Stimulated activated CD8-positive, alpha-beta memory T cell treated with anti-CD3 and anti-CD28 coated beads, Interleukin-12 subunit alpha, Interleukin-12 subunit beta, amount 100 ng/mL, for 24 hours (primary cell): ENCODE results near the gene FASTKD1.

Source experiments
- DNase-seq: peaks from one replicate; pipeline ENCODE4 v3.0.0-alpha.2; 2020; ENCODE audit errors: extremely low read depth

FASTKD1 gene

DNA sequence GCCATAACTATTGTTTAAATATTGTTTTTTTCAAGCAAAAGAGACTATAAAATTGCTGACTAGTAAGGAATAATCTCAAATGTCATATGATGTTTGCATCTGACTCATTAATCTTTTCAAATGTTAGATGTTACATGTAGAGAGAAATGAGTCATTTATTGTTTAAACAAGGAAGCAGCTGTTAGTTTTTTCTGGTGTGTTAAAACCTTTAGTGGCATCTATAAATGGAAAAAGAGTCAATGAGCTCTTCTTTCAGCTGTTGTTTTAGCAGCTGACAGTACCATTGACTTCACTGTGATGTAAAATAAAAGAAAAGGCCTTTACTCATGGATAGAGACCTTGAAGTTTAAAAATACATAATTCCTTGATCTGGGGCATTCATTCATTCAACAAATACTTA lies 66.0 kb downstream of the FASTKD1 start:
- DNase-seq, result no peak

DNA sequence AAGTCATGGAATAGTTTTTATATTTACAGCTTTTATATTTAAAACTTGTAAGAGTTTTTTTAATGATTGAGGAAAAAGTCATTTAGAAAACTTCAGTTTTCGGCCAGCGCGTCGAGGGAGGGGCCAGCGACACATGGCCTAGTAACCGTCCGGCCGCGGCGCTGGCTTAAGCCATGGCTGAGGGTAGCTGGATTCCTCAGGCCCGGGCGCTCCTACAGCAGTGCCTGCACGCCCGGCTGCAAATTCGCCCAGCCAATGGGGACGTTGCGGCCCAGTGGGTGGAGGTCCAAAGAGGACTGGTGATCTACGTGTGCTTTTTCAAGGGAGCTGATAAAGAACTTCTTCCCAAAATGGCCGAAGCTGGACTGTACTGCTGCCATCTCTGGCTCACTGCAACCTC lies 69.0 kb downstream of the FASTKD1 start:
- no peak for DNase-seq

GRCh38 chr2:169495310-169495928 lies 78.2 kb downstream of the FASTKD1 start:
- no peak for DNase-seq

- no peak for DNase-seq
These were observed 80.3 kb downstream of the FASTKD1 start for GRCh38 chr2:169493360-169493759.

DNA sequence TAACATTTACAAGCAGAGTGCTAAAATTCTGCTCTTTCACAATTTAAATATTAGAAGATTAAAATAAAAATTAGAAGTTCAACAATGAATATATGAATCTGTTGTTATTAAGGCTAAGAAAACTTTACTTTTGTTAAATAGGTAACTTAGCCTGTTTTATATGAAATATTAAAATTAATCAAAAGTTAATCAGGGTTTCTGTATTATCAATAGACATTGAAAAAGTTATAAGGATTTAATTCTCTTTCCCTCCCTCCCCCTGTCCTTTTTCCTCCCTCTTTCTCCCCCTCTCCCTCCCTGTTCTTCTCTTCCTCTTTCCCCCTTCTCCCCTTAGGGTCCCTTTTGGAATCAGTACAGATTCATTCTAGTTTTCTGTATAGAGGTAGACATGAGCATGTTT lies 82.3 kb downstream of the FASTKD1 start:
- DNase-seq, result no peak

- no peak for DNase-seq
These were observed 82.8 kb downstream of the FASTKD1 start for GRCh38 chr2:169490834-169491233.

DNA sequence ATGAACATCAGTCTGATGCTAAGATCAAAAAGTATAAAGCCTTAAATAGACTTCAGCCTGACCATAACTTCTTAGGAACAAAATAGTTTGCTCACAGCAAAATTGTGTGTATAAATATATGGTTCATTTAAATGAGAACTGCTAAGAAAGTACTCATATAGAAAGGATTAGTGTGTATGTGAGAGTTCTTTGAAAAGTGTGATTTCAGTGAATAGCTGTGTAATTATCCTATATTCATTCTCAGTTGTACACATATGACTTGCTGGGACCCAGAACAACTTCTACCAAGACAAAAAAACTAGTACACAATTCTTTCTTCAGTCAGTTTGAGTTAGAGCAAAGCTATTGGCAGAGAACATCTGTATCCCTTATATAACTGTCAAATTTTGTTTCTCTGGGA lies 87.2 kb downstream of the FASTKD1 start:
- no peak for DNase-seq

- DNase-seq, result no peak
These were observed 88.0 kb downstream of the FASTKD1 start for GRCh38 chr2:169485650-169486138.

DNA sequence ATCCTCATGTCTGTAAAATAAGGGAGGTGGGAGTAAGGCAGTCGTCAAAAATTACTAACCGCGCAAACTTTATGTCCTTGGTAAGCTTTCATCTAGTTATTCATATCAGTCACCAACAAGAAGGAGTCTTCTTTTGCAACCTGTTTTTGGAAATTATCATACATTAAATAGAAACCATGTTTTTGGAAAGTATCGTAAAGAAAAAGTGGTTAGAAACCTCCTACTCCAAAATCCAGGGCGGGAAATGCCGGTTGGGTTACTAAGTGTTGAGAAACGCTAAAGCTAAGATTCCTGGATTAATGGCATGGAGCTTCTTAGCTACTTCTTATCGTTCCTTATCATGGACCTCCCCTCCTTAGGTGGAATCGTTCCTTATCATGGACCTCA lies 93.6 kb downstream of the FASTKD1 start:
- DNase-seq, result no peak
